ENCODE results near the gene CDK16. TPM values are rescaled to one million over a fixed set of nuclear protein-coding genes. Genes with fewer than 3 reads are reported as not detected.

The CDK16 gene
- total and polyA plus RNA-seq, 2 donors (not counting 1 experiment from before 2014, with no cell fraction given) = 68.2 to 92.9 TPM

- no peaks in the 10 kb centered on the region for H3K79me2 ChIP-seq (ENCODE audit: control insufficient read depth, insufficient read depth, low read length)
- H3K4me2 ChIP-seq (replicated peaks; ENCODE audit: low read depth, low read length, poor library complexity, severe bottlenecking) = no peak overlapping the region
- H3K27me3 ChIP-seq (replicated peaks in 1 of 4; ENCODE audit: control extremely low read depth in 1 of 4, control insufficient read depth in 3 of 4, insufficient read depth in 4 of 4, low read length in 3 of 4) = no peaks in the 10 kb centered on the region
- H3K36me3 ChIP-seq (replicated peaks in 1 of 2; ENCODE audit: control extremely low read depth in 1 of 2, control insufficient read depth in 1 of 2, extremely low read depth in 1 of 2, insufficient read depth in 2 of 2, low read length in 1 of 2) = peaks cover 0 to 35% of the 10 kb centered on the region in 2 experiments
- H3K4me1 Mint-ChIP-seq = no peaks in the 10 kb centered on the region
- H4K20me1 ChIP-seq (ENCODE audit: control insufficient read depth, insufficient read depth, low read length, poor library complexity, severe bottlenecking) = no peaks in the 10 kb centered on the region
- no peak overlapping the region for H2AFZ ChIP-seq (ENCODE audit: insufficient read depth, low read depth, low read length, poor library complexity, severe bottlenecking)
- no peak overlapping the region for H3K4me3 ChIP-seq (ENCODE audit: control extremely low read depth in 1 of 5, extremely low read depth in 1 of 5, insufficient read depth in 1 of 5, low read depth in 2 of 5, low read length in 4 of 5)
- TF ChIP-seq, protein P1, sequence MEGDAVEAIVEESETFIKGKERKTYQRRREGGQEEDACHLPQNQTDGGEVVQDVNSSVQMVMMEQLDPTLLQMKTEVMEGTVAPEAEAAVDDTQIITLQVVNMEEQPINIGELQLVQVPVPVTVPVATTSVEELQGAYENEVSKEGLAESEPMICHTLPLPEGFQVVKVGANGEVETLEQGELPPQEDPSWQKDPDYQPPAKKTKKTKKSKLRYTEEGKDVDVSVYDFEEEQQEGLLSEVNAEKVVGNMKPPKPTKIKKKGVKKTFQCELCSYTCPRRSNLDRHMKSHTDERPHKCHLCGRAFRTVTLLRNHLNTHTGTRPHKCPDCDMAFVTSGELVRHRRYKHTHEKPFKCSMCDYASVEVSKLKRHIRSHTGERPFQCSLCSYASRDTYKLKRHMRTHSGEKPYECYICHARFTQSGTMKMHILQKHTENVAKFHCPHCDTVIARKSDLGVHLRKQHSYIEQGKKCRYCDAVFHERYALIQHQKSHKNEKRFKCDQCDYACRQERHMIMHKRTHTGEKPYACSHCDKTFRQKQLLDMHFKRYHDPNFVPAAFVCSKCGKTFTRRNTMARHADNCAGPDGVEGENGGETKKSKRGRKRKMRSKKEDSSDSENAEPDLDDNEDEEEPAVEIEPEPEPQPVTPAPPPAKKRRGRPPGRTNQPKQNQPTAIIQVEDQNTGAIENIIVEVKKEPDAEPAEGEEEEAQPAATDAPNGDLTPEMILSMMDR (IDR thresholded peaks at IDR 0.05) = no peak
- TF ChIP-seq EZH2 (IDR thresholded peaks at IDR 0.05; ENCODE audit: borderline replicate concordance, insufficient read depth, low read depth, low read length, poor library complexity, severe bottlenecking) = no peak
- no peaks in the 10 kb centered on the region for H3K9me3 Mint-ChIP-seq (ENCODE audit: insufficient read depth)
- ATAC-seq (ENCODE audit: low read depth) (no peak), DNase-seq (peak; percentile 3)
- no peak overlapping the region for H3K27ac Mint-ChIP-seq
- no peak overlapping the region for H3K9ac ChIP-seq (ENCODE audit: low read length)
- no peak overlapping the region for H3K4me3 Mint-ChIP-seq
- CTCF ChIA-PET = no interaction called here
- intact Hi-C loops (cut with micrococcal nuclease) = no loop called here
- H3K9me3 ChIP-seq (ENCODE audit: control extremely low read depth in 1 of 3, control insufficient read depth in 2 of 3, insufficient read depth in 1 of 3, low read length in 2 of 3) = no peaks in the 10 kb centered on the region
- no peaks in the 10 kb centered on the region for H3K4me1 ChIP-seq (ENCODE audit: control insufficient read depth in 2 of 2, insufficient read depth in 2 of 2, low read length in 2 of 2)
- WGBS (ENCODE audit: insufficient coverage) = 100% methylated on average over 1 of the region's 10 CpGs
- H3K27me3 Mint-ChIP-seq = no peaks in the 10 kb centered on the region
- POLR2A ChIA-PET = no interaction called here
- H3K27ac ChIP-seq (ENCODE audit: low read length in 2 of 2) = no peak overlapping the region
Observed at GRCh38 chrX:47245156-47245555, 26.7 kb downstream of the CDK16 start.

DNA sequence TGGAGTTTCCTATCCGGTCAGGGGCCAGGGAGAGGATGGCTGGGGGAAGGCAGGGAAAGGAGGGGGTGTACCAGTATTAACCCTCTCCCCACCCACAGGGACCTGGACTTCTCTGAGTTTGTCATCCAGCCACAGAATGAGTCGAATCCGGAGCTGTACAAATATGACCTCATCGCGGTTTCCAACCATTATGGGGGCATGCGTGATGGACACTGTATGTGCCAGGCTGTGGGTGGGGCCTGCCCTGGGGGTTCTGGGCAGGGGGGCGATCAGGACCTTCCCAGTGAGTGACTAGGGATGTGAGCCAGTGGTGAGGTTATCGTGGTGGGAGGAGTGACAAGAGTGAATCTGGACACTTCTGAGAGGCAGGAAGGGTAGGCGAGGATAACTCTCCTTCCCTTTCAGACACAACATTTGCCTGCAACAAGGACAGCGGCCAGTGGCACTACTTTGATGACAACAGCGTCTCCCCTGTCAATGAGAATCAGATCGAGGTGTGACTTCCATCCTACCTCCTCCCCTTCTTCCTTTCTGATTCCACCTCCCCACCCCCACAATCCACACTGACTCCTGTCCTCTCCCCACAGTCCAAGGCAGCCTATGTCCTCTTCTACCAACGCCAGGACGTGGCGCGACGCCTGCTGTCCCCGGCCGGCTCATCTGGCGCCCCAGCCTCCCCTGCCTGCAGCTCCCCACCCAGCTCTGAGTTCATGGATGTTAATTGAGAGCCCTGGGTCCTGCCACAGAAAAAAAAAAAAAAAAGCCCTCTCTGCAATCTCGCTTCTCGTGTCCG is 28.9 kb downstream of the CDK16 start:
- Histone ChIP-seq H3K4me1 (ENCODE audit: control insufficient read depth in 2 of 2, insufficient read depth in 2 of 2, low read length in 2 of 2) (no peaks in the 10 kb centered on the region), H3K4me3 (ENCODE audit: control extremely low read depth in 1 of 5, extremely low read depth in 1 of 5, insufficient read depth in 1 of 5, low read depth in 2 of 5, low read length in 4 of 5) (no peak overlapping the region), H3K27ac (ENCODE audit: low read length in 2 of 2) (no peak overlapping the region), H3K4me2 (replicated peaks; ENCODE audit: low read depth, low read length, poor library complexity, severe bottlenecking) (no peak overlapping the region), H3K9me3 (ENCODE audit: control extremely low read depth in 1 of 3, control insufficient read depth in 2 of 3, insufficient read depth in 1 of 3, low read length in 2 of 3) (no peaks in the 10 kb centered on the region), H3K9ac (ENCODE audit: low read length) (no peak overlapping the region), H3K27me3 (replicated peaks in 1 of 4; ENCODE audit: control extremely low read depth in 1 of 4, control insufficient read depth in 3 of 4, insufficient read depth in 4 of 4, low read length in 3 of 4) (no peaks in the 10 kb centered on the region), H2AFZ (ENCODE audit: insufficient read depth, low read depth, low read length, poor library complexity, severe bottlenecking) (no peak overlapping the region), H4K20me1 (ENCODE audit: control insufficient read depth, insufficient read depth, low read length, poor library complexity, severe bottlenecking) (no peaks in the 10 kb centered on the region), H3K36me3 (replicated peaks in 1 of 2; ENCODE audit: control extremely low read depth in 1 of 2, control insufficient read depth in 1 of 2, extremely low read depth in 1 of 2, insufficient read depth in 2 of 2, low read length in 1 of 2) (peaks cover 0 to 20% of the 10 kb centered on the region in 2 experiments), H3K79me2 (ENCODE audit: control insufficient read depth, insufficient read depth, low read length) (no peaks in the 10 kb centered on the region)
- Mint-ChIP-seq H3K27ac (no peak overlapping the region), H3K9me3 (ENCODE audit: insufficient read depth) (no peaks in the 10 kb centered on the region), H3K27me3 (no peaks in the 10 kb centered on the region), H3K4me3 (no peak overlapping the region), H3K4me1 (no peaks in the 10 kb centered on the region)
- POLR2A ChIA-PET = no interaction called here
- peak; percentile 3 for DNase-seq
- TF ChIP-seq, protein P1 (IDR thresholded peaks at IDR 0.05) = no peak
- no peak for TF ChIP-seq EZH2 (IDR thresholded peaks at IDR 0.05; ENCODE audit: borderline replicate concordance, insufficient read depth, low read depth, low read length, poor library complexity, severe bottlenecking)
- 80% methylated on average over 4 of the region's 23 CpGs for WGBS (ENCODE audit: insufficient coverage)
- CTCF ChIA-PET = no interaction called here
- no peak for ATAC-seq (ENCODE audit: low read depth)
- intact Hi-C loops (cut with micrococcal nuclease) = no loop called here

All from B cell (primary cell).